ENCODE data around the gene CYSTM1.

DNA sequence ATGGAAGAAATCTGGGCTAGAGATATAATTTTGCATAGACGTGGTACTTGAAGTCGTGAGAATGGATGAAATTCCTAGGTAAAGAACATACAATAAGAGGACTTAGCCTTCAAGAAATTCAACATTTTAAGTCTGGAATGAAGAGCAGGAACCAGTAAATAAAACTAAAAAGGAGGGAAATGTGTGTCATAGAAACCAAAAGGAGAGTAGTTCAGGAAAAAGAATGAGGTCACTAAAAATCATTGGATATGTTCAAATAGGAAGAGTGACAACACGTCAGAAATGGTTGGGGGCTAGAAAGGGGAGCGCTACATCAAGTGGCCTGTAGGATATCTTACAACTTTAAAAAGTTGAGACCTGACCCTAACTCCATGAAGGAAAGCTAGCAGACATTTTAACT lies 83.9 kb downstream of the CYSTM1 start:
- TF ChIP-seq, protein P1, sequence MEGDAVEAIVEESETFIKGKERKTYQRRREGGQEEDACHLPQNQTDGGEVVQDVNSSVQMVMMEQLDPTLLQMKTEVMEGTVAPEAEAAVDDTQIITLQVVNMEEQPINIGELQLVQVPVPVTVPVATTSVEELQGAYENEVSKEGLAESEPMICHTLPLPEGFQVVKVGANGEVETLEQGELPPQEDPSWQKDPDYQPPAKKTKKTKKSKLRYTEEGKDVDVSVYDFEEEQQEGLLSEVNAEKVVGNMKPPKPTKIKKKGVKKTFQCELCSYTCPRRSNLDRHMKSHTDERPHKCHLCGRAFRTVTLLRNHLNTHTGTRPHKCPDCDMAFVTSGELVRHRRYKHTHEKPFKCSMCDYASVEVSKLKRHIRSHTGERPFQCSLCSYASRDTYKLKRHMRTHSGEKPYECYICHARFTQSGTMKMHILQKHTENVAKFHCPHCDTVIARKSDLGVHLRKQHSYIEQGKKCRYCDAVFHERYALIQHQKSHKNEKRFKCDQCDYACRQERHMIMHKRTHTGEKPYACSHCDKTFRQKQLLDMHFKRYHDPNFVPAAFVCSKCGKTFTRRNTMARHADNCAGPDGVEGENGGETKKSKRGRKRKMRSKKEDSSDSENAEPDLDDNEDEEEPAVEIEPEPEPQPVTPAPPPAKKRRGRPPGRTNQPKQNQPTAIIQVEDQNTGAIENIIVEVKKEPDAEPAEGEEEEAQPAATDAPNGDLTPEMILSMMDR (IDR thresholded peaks at IDR 0.05; ENCODE audit: low read length) = no peak
- no peak for TF ChIP-seq EZH2 (IDR thresholded peaks at IDR 0.05; ENCODE audit: borderline replicate concordance, low read length)

Data from OCI-LY1 (cell line).